IMR-90 (cell line): ENCODE results near the gene RAB20. TPM values are rescaled to one million over a fixed set of nuclear protein-coding genes. Genes with fewer than 3 reads are reported as not detected.

ENCODE experiments used
- ATAC-seq: fragments of 200-7000 bp; cut with Tn5 transposase; 2 replicates; pipeline ENCODE4 v1.9.1; 2020; ENCODE audit warnings: low read depth, mild to moderate bottlenecking, moderate library complexity
- BruUV-seq: library from RNA; stranded (reverse); fragments of 400-500 nt; replicated peaks from 2 replicates; lab custom pipeline; 2021; lab: Mats Ljungman, UMichigan
- CTCF ChIA-PET: fragments of 300-600 bp; formaldehyde crosslinking; extraction: SDS; loops from one replicate; lab custom pipeline; 2021; ENCODE audit warnings: antibody characterized with exemption; lab: Yijun Ruan, JAX
- POLR2A ChIA-PET: fragments of 300-600 bp; sonication (Branson Sonifier 250); formaldehyde crosslinking; loops from one replicate; lab custom pipeline; 2022; ENCODE audit warnings: antibody characterized with exemption; ENCODE audit not compliant: unreplicated experiment; lab: Charles Lee
- DNase-seq: peaks from one replicate; pipeline ENCODE4 v3.0.0; 2013
- H2AFZ ChIP-seq: replicated peaks from 2 replicates; pipeline ENCODE3; 2013; ENCODE audit warnings: low read length, mild to moderate bottlenecking; ENCODE audit not compliant: poor library complexity
- H2AK5ac ChIP-seq: 2 replicates; pipeline ENCODE4 v1.6.1; 2013; ENCODE audit warnings: low read depth, low read length, inconsistent platforms
- H2AK9ac ChIP-seq: replicated peaks from 2 replicates; pipeline ENCODE3; 2013; ENCODE audit warnings: mild to moderate bottlenecking, low read depth, low read length, moderate library complexity; ENCODE audit not compliant: poor library complexity
- H2BK120ac ChIP-seq: 2 replicates; pipeline ENCODE4 v1.6.1; 2013; ENCODE audit warnings: low read depth, low read length, inconsistent platforms
- H2BK15ac ChIP-seq: 3 replicates; pipeline ENCODE4 v1.6.1; 2013; ENCODE audit warnings: low read depth, low read length, inconsistent platforms
- H2BK20ac ChIP-seq: 2 replicates; pipeline ENCODE4 v1.6.1; 2013; ENCODE audit warnings: low read depth, mild to moderate bottlenecking, inconsistent platforms, low read length, moderate library complexity
- H2BK5ac ChIP-seq: 2 replicates; pipeline ENCODE4 v1.6.1; 2013; ENCODE audit warnings: mild to moderate bottlenecking, low read depth, low read length, inconsistent platforms; ENCODE audit not compliant: poor library complexity, severe bottlenecking
- H3K14ac ChIP-seq: replicated peaks from 2 replicates; pipeline ENCODE4 v1.6.1; 2013; ENCODE audit warnings: low read depth, low read length, inconsistent platforms
- H3K18ac ChIP-seq: 2 replicates; pipeline ENCODE4 v1.6.1; 2013; ENCODE audit warnings: low read depth, low read length, control low read depth
- H3K23ac ChIP-seq: 2 replicates; pipeline ENCODE4 v1.6.1; 2013; ENCODE audit warnings: low read depth, low read length, inconsistent platforms
- H3K27ac ChIP-seq: 2 replicates; pipeline ENCODE4 v1.5.1; 2013; ENCODE audit warnings: mild to moderate bottlenecking, control low read depth, low read length; ENCODE audit not compliant: insufficient read depth
- H3K27me3 ChIP-seq: 2 replicates; pipeline ENCODE4 v1.6.1; 2013; ENCODE audit warnings: low read length; ENCODE audit not compliant: control insufficient read depth, insufficient read depth
- H3K36me3 ChIP-seq: 2 replicates; pipeline ENCODE4 v1.6.1; 2013; ENCODE audit warnings: low read length, mixed read lengths; ENCODE audit not compliant: control insufficient read depth, insufficient read depth
- H3K4ac ChIP-seq: 2 replicates; pipeline ENCODE4 v1.6.1; 2013; ENCODE audit warnings: low read depth, low read length, inconsistent platforms
- H3K4me1 ChIP-seq: 2 replicates; pipeline ENCODE4 v1.6.1; 2013; ENCODE audit warnings: low read length, mixed read lengths; ENCODE audit not compliant: control insufficient read depth, insufficient read depth
- H3K4me2 ChIP-seq: 2 replicates; pipeline ENCODE4 v1.6.1; 2013; ENCODE audit warnings: low read depth, mild to moderate bottlenecking, control low read depth, low read length, moderate library complexity
- H3K4me3 ChIP-seq: 2 replicates; pipeline ENCODE4 v1.5.1; 2013; ENCODE audit warnings: low read depth, mild to moderate bottlenecking, control low read depth, low read length, moderate library complexity; ENCODE audit not compliant: insufficient read depth
- H3K56ac ChIP-seq: 2 replicates; pipeline ENCODE4 v1.6.1; 2013; ENCODE audit warnings: low read length, inconsistent platforms; ENCODE audit not compliant: insufficient read depth; ENCODE audit errors: extremely low read depth
- H3K79me1 ChIP-seq, 2 experiments: 2 replicates each; pipeline ENCODE4 v1.6.1; 2013; ENCODE audit warnings: low read length in 2 of 2, inconsistent platforms in 1 of 2, low read depth in 1 of 2
- H3K9ac ChIP-seq: 2 replicates; pipeline ENCODE4 v1.6.1; 2013; ENCODE audit warnings: low read depth, low read length, control low read depth
- H3K9me1 ChIP-seq: 2 replicates; pipeline ENCODE4 v1.6.1; 2013; ENCODE audit warnings: low read length, inconsistent platforms; ENCODE audit not compliant: insufficient read depth
- H3K9me3 ChIP-seq: 2 replicates; pipeline ENCODE4 v1.6.1; 2013; ENCODE audit warnings: low read length; ENCODE audit not compliant: control insufficient read depth, insufficient read depth
- H4K20me1 ChIP-seq: 2 replicates; pipeline ENCODE4 v1.6.1; 2013; ENCODE audit warnings: low read length, inconsistent platforms; ENCODE audit not compliant: insufficient read depth
- H4K5ac ChIP-seq: 2 replicates; pipeline ENCODE4 v1.6.1; 2013; ENCODE audit warnings: mild to moderate bottlenecking, low read depth, low read length, control low read depth
- H4K8ac ChIP-seq, 2 experiments: 2 replicates each; pipeline ENCODE4 v1.6.1; 2013; ENCODE audit warnings: low read depth in 2 of 2, low read length in 2 of 2, control low read depth in 1 of 2, inconsistent platforms in 1 of 2
- H4K91ac ChIP-seq: 2 replicates; pipeline ENCODE4 v1.6.1; 2013; ENCODE audit warnings: low read depth, low read length, inconsistent platforms; ENCODE audit not compliant: insufficient read depth
- MXI1 ChIP-seq: IDR thresholded peaks from 2 replicates; pipeline ENCODE4 v1.6.1; 2012; ENCODE audit warnings: low read depth, mild to moderate bottlenecking, low read length, moderate library complexity, borderline replicate concordance
- RFX5 ChIP-seq: IDR thresholded peaks from 2 replicates; pipeline ENCODE4 v1.8.0; 2012; ENCODE audit warnings: low read depth, mild to moderate bottlenecking, low read length, moderate library complexity
- WGBS, 2 experiments: methylation state at CpG; one replicate each; pipeline versions ENCODE4 v1.1.5 to v1.1.7; 2013; ENCODE audit warnings: missing lambda C conversion rate in 2 of 2; ENCODE audit not compliant: insufficient read length in 1 of 2; ENCODE audit errors: extremely low coverage in 2 of 2; 5-methylcytosine and 5-hydroxymethylcytosine counted together
- dilution Hi-C: fragments of 300-500 bp; cut with HindIII; formaldehyde crosslinking; loops from one replicate; pipeline ENCODE4 v1.14.3; 2018; ENCODE audit warnings: low sequenced_read_pairs; ENCODE audit not compliant: unreplicated experiment
- in situ Hi-C: fragments of 300-500 bp; cut with MboI; formaldehyde crosslinking; loops from 3 replicates; pipeline ENCODE4 v1.14.3; 2019; ENCODE audit warnings: low sequenced_read_pairs, inconsistent platforms, mixed read lengths
- intact Hi-C: fragments of 100-400 bp; cut with micrococcal nuclease; formaldehyde crosslinking; loops from 2 replicates; pipeline ENCODE4 v1.10.0; 2022
- polyA plus RNA-seq, 3 experiments: library from polyadenylated mRNA; depleted of rRNA; stranded (reverse); fragments of >200 nt; gene quantifications; 2 replicates each; pipeline ENCODE4 v1.2.3, GENCODE V29; 2012; ENCODE audit warnings: low replicate concordance in 1 of 3
- total RNA-seq: library from RNA; depleted of rRNA; stranded (reverse); fragments of >200 nt; gene quantifications from 2 replicates; pipeline ENCODE4 v1.2.3, GENCODE V29; 2012
- TF ChIP-seq, protein P1 (sequence below): conservative IDR thresholded peaks from 2 replicates; pipeline ENCODE4 v1.5.1; 2012; ENCODE audit warnings: mild to moderate bottlenecking, low read depth, low read length, improper control_type of control experiment

Gene RAB20
- total and polyA plus RNA-seq, 2 of the 4 experiments (the other 2 are of a cell fraction): 3.8 to 5.1 TPM

GRCh38 chr13:110565296-110565695 lies 3.8 kb upstream of the RAB20 start:
- Histone ChIP-seq H3K4me2 (no peak overlapping the region), H2AK9ac (no peak overlapping the region), H4K20me1 (no peaks in the 10 kb centered on the region), H3K79me1 (peaks cover 0 to 3% of the 10 kb centered on the region in 2 experiments; a peak in 1 of 4 replicates), H3K27ac (no peak overlapping the region), H3K4me3 (no peak overlapping the region), H4K8ac (no peak overlapping the region), H3K14ac (no peak overlapping the region), H3K56ac (no peak overlapping the region), H3K9me3 (peaks cover 4% of the 10 kb centered on the region), H3K9me1 (peaks cover 3% of the 10 kb centered on the region; the same call in 1 of the 2 replicates), H3K23ac (no peak overlapping the region), H2BK120ac (no peak overlapping the region), H2AK5ac (no peak overlapping the region), H3K27me3 (peaks cover 10% of the 10 kb centered on the region), H3K18ac (no peak overlapping the region), H3K4me1 (peaks cover 5% of the 10 kb centered on the region), H2BK15ac (no peak overlapping the region), H2BK20ac (no peak overlapping the region), H2AFZ (no peak overlapping the region), H3K36me3 (no peaks in the 10 kb centered on the region), H4K91ac (no peak overlapping the region), H3K4ac (no peak overlapping the region), H3K9ac (no peak overlapping the region), H4K5ac (no peak overlapping the region), H2BK5ac (no peak overlapping the region)
- TF ChIP-seq, protein P1, sequence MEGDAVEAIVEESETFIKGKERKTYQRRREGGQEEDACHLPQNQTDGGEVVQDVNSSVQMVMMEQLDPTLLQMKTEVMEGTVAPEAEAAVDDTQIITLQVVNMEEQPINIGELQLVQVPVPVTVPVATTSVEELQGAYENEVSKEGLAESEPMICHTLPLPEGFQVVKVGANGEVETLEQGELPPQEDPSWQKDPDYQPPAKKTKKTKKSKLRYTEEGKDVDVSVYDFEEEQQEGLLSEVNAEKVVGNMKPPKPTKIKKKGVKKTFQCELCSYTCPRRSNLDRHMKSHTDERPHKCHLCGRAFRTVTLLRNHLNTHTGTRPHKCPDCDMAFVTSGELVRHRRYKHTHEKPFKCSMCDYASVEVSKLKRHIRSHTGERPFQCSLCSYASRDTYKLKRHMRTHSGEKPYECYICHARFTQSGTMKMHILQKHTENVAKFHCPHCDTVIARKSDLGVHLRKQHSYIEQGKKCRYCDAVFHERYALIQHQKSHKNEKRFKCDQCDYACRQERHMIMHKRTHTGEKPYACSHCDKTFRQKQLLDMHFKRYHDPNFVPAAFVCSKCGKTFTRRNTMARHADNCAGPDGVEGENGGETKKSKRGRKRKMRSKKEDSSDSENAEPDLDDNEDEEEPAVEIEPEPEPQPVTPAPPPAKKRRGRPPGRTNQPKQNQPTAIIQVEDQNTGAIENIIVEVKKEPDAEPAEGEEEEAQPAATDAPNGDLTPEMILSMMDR: 0 out of 2 replicates have a peak, but pooled peaks have one; percentile 2
- TF ChIP-seq RFX5 (no peak), MXI1 (no peak)
- intact Hi-C loops: no loop called here
- DNase-seq (no peak), ATAC-seq (no peak)
- WGBS, 2 experiments: no CpG with 5 or more reads among the region's 2 CpGs
- CTCF ChIA-PET: no interaction called here
- in situ Hi-C loops: no loop called here
- BruUV-seq: no TSS peak
- POLR2A ChIA-PET: no interaction called here
- dilution Hi-C loops: no loop called here
